Stromal cell of bone marrow (primary cell): Measurements from ENCODE around the gene MBD5.

Experiments used
- DNase-seq: peaks from one replicate; pipeline ENCODE4 v3.0.0-alpha.2; 2012; ENCODE audit warnings: low read depth

MBD5 gene

GRCh38 chr2:148479398-148479797 is 458.5 kb downstream of the MBD5 start:
- no peak for DNase-seq

GRCh38 chr2:148483665-148484064 is 462.8 kb downstream of the MBD5 start:
- no peak for DNase-seq

DNA sequence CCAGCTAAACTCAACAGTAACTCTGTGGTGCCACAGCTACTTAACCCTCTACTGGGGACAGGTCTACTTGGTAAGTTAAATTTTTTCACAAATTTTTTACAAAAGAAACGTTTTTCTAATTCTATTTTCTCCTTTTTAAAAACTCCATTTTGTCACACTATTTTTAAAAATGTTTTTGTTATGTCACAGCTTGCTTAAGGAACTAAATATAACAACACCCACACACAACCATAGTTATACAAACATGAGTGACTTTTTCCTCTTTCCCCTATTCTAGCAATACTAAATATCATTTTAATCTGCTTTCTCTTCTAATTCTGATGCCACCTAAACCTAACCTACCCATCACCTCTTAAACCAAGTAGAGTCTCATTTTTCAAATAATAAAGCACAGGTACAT is 463.2 kb downstream of the MBD5 start:
- no peak for DNase-seq

GRCh38 chr2:148486655-148487054 is 465.8 kb downstream of the MBD5 start:
- no peak for DNase-seq

GRCh38 chr2:148487439-148487838 is 466.5 kb downstream of the MBD5 start:
- no peak for DNase-seq

DNA sequence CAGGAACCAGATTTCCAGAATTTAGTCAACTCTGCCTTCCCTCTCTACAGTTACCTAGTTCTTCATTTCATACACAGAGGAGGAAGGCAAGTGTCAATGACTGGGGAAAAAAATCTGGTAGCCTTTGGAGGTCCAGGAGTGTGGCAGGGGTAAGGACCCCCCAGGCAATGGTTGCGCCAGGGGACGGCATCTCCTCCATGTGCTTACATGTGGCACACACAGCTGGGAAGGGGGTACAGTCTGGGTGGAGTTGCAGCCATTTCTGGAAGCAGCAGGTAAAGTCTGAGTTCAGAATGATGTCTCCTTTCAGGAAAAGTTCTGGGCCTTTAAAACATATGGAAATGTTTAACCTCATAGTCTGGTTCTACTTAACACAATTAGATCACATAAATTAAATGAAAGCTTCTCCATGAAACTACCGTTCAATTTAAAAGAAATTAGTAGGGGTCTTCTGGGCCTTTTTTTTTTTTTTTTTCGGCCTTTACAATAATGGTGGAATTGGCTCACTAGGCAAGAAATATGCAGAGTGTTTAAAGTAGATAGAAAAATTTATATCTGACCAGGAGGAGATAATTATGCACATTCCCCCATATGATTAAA is 470.0 kb downstream of the MBD5 start:
- no peak for DNase-seq

DNA sequence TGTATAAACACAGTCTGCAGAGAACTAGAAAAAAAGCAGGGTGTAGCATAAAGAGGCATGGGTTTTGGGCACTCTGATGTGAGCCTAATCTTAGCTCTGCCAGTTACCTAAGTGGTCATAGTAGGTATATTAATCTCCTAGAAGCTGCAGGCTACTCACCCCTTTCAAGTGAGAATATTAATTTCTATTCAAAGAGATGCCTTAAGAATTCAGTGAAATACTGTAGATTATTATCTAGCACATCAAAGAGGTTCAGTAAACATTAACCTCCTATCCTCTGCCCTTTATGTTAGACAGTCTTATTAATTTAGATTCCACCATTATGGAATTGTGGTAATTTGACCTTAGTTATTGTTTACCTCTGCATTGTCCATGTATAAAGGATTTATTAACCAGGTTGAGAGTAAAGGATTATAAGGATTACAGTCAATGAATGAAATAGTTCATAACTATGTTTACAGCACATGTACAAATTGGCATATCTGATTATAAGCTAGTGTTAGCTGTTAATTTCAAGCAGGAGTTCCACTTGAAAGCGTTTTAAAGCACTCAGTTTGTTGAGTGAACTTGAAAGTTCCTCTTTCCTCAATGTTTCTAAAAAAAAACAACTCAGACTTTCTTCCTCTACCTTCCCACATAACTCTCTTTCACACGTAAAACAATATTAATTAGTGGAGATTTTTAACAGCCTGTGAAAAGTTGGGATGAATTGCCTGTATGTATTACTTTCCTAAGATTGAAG is 473.1 kb downstream of the MBD5 start:
- no peak for DNase-seq

- DNase-seq: no peak
These were observed 474.7 kb downstream of the MBD5 start for GRCh38 chr2:148495586-148495985.

GRCh38 chr2:148501545-148501944 is 480.7 kb downstream of the MBD5 start:
- DNase-seq: no peak

GRCh38 chr2:148503516-148503915 is 482.6 kb downstream of the MBD5 start:
- DNase-seq: no peak

DNA sequence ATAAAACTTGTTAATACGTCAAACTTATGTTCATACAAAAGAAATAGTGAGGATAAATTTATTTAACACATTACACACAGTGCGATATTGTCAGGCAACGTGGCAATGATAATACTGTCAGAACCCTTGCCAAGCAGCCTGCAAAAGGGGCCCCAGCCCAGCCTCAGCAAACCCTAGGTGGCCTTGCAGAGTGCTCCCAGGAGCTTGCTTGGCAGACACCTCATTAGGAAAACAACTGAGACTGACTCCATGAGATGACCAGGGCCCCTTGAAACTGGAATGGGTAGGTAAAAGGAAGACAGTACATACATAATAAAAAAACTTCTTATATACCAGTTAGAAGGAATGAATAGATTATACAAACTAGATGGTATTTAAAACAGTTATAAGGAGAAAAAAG is 487.1 kb downstream of the MBD5 start:
- DNase-seq: no peak

- no peak for DNase-seq
These were observed 488.0 kb downstream of the MBD5 start for GRCh38 chr2:148508878-148509287.

GRCh38 chr2:148509288-148509902 is 488.5 kb downstream of the MBD5 start:
- DNase-seq: peak; percentile 56

DNA sequence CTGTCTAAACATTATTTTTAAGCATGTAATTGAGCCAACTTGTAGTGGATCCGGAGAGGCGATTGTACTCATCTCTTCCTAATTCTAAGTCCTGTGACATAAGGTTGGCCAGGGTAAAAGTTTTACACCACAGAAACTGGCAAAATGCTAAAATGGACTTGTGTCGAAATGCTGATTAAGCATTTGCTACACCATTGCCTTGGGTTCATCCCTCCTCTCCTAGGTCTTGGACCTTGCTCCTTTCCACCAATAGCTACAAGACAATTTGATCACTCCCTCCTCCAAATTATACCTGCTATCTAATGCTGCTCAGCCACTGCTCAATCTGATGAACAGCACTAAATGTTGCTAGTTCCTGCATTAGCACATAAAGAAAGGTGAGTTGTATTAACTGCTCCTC is 491.0 kb downstream of the MBD5 start:
- no peak for DNase-seq

- DNase-seq: no peak
These were observed 491.6 kb downstream of the MBD5 start for GRCh38 chr2:148512501-148512900.

DNA sequence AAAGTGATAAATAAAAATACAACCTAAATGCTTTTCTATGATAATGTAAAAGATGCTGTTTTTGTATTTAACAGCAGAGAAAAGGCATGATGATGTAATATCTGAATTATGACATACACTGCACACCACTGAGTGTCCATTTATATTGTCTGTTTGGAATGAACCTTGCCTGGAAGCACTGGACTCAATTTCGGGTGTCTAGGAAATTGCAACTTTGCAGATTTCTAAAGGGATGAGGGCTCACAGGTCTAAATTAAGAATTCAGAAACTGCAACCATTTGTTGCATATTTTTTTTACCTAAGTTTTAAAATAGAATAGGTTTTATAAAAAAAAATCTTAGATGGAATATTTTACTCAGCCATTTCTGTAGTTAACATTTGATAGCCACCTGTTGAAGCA is 492.5 kb downstream of the MBD5 start:
- no peak for DNase-seq

GRCh38 chr2:148515120-148515519 is 494.2 kb downstream of the MBD5 start:
- DNase-seq: no peak

DNA sequence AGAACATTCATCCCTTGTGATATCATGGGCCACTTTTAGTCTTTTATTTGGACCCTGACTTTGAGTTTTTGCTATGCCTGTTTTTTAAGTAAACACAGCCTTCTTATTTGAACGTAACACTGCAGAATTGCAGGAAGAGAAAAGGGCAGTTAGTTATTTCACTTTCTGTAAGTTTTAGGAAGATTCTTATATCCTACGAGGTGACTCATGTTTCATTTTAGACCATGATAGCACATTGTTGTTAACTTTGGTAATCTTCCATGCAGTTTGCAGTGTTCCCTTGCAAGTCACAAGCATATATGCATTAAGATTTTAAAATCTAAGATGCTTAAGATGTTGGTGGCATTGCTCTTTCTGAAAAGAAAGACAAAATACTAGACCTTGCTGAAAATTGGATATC is 495.1 kb downstream of the MBD5 start:
- no peak for DNase-seq

DNA sequence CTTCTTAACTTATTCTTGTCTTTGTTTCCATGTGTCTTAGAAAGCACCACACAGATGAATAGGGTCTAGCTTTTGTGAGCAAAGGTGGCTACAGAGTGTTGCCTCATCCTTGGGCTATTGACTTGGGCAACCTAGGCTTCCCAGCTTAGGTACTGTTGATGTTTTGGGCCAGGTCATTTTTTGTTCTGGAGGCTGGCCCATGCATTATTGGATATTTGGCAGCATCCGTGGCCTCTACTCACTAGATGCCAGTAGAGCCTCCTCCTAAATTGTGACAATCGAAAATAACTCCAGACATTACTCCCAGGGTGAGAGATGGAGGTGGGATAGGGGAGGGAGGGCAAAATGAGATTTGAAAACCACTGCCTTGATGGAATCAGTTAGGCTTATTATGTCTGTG is 496.4 kb downstream of the MBD5 start:
- DNase-seq: no peak

- DNase-seq: no peak
These were observed 496.9 kb downstream of the MBD5 start for GRCh38 chr2:148517822-148518221.

DNA sequence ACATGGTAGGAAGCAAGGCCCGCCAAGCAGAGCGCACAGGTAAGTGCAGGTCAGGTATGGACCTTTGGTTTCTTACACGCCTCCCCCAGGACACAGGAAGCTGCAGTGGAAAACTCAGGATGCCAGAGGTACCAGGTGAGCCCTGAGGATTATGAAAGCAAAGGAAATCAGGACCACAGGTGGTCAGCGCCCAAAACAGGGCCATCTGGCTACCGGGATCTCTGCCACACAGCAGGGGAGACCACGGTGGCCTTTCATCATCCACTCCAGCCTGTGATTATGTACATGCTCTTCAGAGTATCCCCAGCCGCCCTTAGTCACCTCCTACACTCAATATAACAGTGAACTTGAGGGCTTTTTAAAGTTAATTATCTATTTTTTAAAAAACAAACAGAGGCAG is 498.1 kb downstream of the MBD5 start:
- no peak for DNase-seq

DNA sequence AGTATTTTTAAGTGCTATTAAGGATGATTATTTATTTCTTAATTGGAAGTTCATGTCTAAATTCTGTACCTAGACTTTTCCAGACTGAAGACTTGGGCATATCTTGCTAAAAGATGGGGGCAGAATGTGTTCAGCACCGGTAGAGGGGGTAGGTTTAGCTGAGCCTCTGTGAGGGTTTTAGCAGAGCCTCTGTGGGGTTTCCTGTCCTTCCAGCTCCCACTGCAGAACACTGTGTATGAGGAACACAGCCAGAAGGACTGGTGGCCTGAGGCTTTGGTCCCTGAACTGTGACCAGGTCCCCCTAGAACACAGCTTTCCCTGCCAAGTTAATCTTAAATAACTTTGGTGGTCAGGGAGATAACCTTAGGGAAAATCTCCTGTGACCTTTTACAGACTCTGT is 500.3 kb downstream of the MBD5 start:
- no peak for DNase-seq

- no peak for DNase-seq
These were observed 502.4 kb downstream of the MBD5 start for GRCh38 chr2:148523315-148523714.

DNA sequence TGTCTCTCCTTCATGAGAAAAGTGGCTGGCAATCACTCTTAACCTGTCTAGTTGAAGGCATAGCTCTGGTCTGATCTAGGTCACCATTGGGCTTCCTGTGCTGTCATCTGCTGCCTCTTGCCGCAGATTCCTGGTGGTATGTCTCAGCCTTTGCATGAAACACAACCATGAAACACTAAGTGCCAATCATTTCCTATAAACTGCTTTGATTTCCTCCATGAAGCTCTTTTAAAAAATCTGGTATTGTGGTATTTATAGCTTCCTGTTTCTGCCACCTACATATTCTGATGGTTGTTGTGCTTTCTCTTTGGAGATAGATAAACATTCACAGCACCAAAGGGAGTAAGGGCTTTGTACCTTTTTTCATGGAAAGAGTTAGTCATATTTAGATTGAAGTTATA is 503.6 kb downstream of the MBD5 start:
- no peak for DNase-seq
